CD4-positive, alpha-beta T cell treated with Interleukin-10 for 1 hour (primary cell): ENCODE results near the gene SYTL5.

Source experiments
- DNase-seq: peaks from one replicate; pipeline ENCODE4 v3.0.0-alpha.2; 2020

SYTL5 gene

GRCh38 chrX:38154340-38154739 is 148.0 kb downstream of the SYTL5 start:
- no peak for DNase-seq

- no peak for DNase-seq
Measured at GRCh38 chrX:38154818-38155217, 148.5 kb downstream of the SYTL5 start.

GRCh38 chrX:38156838-38157237 is 150.5 kb downstream of the SYTL5 start:
- DNase-seq = no peak

- DNase-seq = no peak
Measured at GRCh38 chrX:38163193-38163592, 156.8 kb downstream of the SYTL5 start.

- DNase-seq = no peak
Measured at GRCh38 chrX:38165023-38165422, 158.7 kb downstream of the SYTL5 start.

- peak; percentile 21 for DNase-seq
Measured at GRCh38 chrX:38166478-38167083, 160.2 kb downstream of the SYTL5 start.

- no peak for DNase-seq
Measured at GRCh38 chrX:38170556-38170955, 164.2 kb downstream of the SYTL5 start.

DNA sequence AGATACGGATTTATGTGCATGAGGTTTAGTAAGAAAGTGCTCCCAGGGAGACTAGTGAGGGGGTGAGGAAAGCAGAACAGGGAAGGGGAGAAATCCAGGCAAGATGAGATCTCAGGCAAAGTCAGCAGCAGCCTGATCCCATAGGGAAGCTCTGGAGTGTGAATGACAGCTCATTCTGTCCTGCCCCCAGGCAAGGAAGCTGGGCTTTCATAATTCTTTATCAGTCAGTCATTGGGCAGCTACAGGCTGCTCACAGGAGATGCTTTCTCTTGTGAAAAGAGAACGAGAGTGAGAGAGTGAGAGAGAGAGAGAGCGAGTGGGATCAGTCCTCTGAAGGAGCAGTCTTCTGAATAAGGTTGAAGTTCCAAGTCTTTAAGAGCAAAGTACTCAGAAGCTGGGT is 166.2 kb downstream of the SYTL5 start:
- no peak for DNase-seq

- peak; percentile 0 for DNase-seq
Measured at GRCh38 chrX:38175139-38175538, 168.8 kb downstream of the SYTL5 start.

- DNase-seq = no peak
Measured at GRCh38 chrX:38178396-38178795, 172.0 kb downstream of the SYTL5 start.
